Uterus (tissue), 2 donors: ENCODE measurements around the gene SELP.

Experiments used
- CTCF ChIP-seq, 4 experiments: fragments of 200-600 bp in 2 of 4; fragments of 450-650 bp in 2 of 4; sonication (generic) in 2 of 4; IDR thresholded peaks; one replicate each; pipeline ENCODE4 v1.5.1; 2016 to 2019; ENCODE audit warnings: antibody characterized with exemption in 4 of 4, mild to moderate bottlenecking in 2 of 4, moderate library complexity in 1 of 4
- POLR2A ChIP-seq, 2 donors: fragments of 450-650 bp; IDR thresholded peaks; one replicate each; pipeline ENCODE4 v1.6.1; 2016; ENCODE audit warnings: antibody characterized with exemption in 2 of 2, mild to moderate bottlenecking in 1 of 2, moderate library complexity in 1 of 2

DNA sequence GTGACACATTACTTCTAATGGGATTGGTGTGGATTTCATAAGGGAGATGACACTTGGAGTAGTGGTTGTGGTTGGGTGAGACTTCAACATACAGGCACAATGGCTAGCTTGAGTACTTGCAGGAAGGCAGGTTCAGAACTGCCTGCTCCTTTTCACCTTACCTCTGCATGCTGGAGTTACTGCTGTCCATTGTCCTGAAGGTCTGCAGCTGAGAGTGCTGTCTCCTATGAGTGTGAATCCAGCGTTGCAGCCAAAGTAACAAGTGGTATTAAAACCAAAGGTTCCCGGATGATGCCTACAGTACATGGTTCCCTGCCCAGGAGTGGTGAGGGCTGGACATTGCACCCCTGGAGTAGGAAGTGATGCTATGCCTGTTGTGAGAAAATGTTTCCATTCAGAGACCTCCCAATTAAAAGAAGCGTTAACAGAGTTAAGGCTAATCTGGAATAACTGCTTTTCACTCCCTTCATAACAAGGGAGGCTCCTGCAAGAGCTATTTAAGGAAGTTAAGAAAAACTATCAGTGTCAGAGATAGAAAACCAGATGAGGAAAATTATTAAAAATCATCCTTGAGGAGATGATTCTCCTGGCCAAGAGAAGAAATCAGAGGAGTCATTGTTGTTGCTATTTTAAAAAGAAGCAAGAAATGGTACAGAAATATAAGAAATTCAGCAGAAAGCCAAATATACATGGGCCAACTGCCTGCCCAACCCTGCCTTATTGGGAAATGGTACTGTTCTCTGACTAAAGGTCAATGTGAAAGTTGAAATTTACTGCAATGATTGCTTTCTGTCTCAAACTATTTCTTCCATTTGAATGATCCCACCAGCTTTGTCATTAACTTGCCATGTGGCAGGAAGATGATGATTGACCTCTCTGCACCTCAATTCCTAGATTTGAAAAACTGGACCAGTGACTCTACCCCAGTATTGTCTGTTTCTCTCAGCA lies 33.9 kb downstream of the SELP start:
- no peak for TF ChIP-seq POLR2A (IDR thresholded peaks at IDR 0.05)
- TF ChIP-seq CTCF (IDR thresholded peaks at IDR 0.05) = no peak
